CD4-positive, alpha-beta T cell treated with Interleukin-15 for 1 hour (primary cell): ENCODE results near the gene TUBGCP4.
"Not testable (repeated sequence)": the region's sequence is repeated elsewhere in the genome, so short reads cannot be mapped to it uniquely, and the experiment has no call there.

Experiments
- DNase-seq: peaks from one replicate; pipeline ENCODE4 v3.0.0-alpha.2; 2020

The TUBGCP4 gene, protein sequence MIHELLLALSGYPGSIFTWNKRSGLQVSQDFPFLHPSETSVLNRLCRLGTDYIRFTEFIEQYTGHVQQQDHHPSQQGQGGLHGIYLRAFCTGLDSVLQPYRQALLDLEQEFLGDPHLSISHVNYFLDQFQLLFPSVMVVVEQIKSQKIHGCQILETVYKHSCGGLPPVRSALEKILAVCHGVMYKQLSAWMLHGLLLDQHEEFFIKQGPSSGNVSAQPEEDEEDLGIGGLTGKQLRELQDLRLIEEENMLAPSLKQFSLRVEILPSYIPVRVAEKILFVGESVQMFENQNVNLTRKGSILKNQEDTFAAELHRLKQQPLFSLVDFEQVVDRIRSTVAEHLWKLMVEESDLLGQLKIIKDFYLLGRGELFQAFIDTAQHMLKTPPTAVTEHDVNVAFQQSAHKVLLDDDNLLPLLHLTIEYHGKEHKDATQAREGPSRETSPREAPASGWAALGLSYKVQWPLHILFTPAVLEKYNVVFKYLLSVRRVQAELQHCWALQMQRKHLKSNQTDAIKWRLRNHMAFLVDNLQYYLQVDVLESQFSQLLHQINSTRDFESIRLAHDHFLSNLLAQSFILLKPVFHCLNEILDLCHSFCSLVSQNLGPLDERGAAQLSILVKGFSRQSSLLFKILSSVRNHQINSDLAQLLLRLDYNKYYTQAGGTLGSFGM

DNA sequence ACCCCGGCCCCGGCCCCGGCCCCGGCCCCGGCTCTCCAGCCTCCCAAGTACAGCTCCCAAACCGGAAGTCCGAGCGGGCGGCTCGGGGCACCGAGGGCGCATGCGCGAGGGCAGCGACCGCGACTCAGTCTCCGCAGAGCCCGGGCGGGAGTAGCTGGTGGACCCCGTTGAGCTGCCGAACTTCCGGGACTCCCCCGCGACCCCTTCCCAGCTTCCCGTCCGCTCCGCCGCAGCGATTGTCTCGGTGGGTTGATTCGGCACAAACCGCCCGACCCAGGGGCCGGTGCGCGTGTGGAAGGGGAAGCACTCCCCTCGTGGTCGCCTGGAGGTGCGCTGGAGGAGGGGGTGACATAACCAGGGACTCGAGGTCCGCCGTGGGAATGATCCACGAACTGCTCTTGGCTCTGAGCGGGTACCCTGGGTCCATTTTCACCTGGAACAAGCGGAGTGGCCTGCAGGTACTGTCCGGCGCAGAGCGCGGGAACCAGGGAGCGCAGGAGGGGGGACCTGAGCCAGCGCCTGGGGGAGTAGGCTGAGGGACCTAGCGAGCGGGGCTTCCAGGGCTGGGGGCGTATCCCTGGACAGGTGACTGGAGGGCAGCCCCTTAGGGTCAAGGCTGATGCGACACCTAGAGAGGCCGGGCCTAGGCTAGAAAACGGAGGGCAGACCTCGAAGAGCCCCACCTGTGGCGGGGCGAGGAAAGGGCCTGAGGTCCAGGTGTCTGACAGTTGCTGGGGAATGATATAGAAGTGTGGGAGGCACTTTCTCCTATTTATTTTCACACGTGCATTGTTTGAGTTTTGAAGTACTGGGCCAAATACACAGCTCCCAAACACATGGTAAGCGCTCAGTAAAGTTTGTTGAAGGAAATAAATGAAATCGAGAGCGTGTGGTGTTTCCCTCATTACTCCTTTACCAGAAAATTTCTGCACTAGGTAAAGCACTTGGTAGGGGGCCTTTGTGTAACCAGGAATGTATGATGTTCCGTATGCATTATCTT lies at the start of gene TUBGCP4, which contains the start of gene ZSCAN29:
Gene TUBGCP4, plus strand, starts transcription at position 127 of the 1,000 bp plus-strand sequence. Its CDS starts 254 bp downstream, at position 381.
Gene ZSCAN29, minus strand, starts transcription at position 69 of the 1,000 bp plus-strand sequence. CDS start 1,130 bp downstream, outside the sequence.
- DNase-seq, result peak; percentile 80

DNA sequence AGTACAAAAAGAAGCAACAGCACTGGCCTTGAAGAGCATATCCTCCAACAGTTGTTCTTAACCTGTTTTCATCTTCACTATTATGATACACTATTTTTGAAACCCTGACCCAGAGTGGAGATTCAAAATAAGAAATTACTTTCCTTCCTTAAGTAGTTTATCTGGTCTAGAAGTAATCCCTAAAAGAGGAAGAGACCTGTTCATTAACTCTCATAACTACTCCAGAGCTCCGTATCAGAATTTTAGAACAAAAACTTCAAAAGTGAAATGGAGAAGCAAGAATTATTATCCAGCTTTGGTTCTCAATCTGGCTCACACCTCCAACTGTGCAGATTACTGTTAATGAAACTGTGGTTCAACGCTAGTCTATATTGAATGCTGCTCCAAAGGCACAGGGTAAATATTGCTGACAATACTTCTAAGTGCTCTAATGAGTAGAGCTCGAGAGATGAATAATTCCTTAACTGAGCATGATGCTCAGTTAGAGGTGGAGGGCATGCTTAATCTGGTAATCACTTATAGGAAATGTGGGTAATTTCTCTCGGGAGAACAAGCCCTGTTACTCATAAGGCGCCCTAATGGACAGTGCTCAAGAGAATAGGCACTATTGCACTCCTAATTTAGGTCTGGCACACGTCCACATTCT lies 45.7 kb upstream of the TUBGCP4 start:
- DNase-seq, result no peak

DNA sequence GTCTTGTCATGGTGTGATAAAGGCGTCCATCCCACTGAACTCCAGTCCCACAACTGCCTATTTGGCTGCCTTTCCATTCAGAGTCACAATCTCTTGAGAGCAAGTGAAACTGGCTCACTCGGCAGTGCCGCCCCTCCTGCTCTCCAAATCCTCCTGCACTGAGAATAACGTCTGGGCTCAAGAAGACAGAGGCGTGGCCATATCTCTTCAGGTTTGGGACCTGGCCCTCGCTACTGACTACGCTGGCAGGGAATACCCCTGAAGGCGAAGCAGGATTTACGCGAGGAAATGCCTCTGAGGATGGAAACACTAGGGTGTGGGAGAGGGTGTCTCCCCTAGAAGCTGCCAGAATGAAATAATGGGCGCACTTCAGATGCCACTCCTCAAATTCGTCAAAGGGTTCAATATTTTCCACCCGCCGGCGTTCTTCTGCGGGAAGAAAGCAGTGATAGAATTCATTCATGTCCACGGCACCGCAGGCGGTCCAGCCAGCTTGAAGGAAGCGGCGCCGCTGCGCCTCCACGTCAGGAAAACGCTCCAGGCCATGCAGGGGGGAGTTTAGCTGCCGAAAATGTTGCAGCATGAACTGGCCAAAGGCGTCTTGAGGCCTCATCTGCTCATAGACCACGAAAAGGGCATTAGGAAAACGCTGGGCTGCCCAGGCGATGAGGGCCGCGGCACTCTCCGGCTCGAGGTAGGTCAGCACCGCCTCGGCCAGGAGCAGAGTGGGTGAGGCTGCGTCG lies 41.5 kb upstream of the TUBGCP4 start:
- DNase-seq, result no peak

DNA sequence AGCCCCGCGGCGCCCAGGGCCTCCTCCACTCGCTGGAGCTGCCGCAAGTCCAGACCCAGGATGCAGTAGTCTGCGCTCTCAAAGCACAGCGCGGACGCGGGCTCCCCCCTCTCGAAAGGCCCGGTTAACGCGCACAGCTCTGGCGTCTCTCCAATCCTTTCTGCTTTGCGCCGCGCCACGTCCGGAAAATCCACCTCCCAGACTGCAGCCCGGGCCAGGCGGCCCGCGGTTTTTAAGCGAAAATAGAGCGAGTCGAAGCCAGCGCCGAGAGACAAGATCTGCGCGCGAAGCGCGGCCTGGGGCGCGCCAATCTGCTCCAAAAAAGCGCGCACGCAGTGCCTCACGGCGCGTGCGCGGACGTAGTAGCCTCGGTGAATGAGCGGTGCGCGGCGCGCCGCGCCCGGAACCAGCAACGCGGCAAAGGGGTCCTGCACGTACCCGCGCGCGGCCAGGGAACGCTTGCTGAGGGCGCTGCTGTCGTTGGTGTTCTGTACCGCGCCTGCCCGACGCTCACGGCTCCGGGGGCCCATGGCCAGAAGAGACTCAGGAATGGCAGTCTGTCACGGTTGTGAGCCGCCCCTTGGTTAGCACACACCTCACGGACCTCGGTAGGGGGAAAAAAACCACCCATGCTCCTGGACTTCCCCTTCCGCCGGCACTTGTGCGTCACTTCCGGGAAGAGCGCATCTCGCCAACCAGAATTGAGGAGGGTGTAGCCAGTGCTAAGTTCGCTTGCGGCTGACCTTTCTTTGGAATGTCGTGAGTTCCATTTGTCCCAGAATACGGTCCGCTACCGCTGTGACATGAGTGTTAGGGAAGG lies 40.7 kb upstream of the TUBGCP4 start, which contains the start of gene LCMT2:
Gene LCMT2, minus strand, starts transcription at position 614 of the 820 bp plus-strand sequence. Its CDS starts 84 bp downstream, at position 530.
- DNase-seq, result peak; percentile 93

DNA sequence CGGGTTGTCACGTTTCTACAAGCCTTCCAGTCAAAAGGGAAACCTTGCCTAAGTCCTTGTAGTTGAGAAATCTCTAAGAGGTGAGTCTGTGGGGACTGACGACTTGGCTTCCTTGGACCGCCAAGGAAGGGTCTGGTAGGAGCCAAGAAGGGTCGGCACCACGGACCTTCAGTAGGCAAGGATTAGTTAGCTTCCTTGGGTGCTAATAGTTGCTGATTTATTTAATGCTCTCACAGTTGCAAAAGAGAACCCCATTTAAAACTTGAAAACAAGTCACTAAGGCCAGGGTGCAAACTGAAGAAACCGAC lies 40.2 kb upstream of the TUBGCP4 start:
- DNase-seq, result no peak

DNA sequence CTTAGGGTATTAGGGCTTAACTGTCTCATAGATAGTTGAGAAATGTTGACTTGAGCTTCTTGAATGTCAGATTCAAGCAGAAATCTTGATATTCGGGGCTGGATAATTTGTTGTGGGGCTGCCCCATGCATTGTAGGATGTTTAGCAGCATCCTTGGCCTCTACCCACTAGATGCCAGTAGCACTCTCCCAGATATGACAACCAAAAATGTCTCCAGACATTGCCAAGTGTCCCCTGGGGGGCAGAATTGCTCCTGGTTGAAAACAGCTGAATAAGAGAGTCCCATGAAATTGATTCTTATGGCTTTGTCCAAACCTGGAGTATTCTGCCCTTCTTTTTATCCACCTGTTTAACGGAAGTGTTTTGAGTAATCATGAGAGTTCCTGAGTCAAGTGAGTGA lies 24.6 kb upstream of the TUBGCP4 start:
- no peak for DNase-seq

DNA sequence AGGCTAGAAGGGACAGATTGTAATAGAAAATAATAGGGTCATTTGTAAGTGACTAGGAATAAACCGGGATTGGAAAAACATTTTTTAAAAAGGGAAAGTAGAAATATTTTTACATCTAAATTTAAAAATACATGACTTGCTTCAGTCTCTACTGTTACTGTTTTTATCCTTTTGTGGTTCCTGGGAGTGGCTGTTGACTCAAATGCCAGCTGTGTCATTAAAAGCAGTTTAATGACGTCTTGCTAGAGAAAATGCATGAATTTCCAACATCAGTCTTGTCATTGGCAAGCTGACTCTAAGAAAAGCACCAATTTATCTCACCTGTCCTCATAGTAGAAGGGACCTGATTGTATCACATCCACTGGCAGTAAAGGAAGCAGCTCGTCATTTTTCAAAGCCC lies 23.8 kb upstream of the TUBGCP4 start:
- DNase-seq, result no peak

DNA sequence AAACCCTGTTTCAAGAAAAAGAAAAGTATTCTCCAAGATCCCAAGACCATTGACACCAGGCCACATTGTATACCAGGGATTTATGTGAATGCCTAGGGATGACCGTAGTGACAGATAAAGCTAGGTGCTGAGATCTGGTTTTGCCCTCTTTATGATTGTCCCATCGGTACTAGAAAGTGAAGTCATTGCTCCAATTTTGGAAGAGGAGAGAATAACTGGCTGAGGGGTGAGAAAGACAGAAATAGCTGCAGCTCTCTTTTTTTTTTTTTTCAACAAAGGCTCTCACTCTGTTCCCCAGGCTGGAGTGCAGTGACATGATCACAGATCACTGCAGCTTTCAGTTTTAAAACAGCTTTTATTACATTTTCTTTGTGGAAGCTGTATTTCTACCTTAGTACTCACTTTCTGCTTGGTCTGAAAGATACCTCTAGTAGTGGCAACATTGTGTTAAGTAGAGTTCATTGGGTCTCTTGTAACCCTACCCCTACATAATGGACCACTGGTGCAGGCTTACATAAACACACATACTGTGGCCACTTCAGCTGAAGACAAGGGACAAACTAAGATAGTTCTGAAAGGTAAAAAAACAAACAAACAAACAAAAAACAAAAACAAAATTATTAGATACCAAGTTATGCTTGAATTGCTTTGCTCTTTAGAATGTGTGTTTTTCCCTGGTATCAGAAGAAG lies 18.1 kb upstream of the TUBGCP4 start:
- no peak for DNase-seq

DNA sequence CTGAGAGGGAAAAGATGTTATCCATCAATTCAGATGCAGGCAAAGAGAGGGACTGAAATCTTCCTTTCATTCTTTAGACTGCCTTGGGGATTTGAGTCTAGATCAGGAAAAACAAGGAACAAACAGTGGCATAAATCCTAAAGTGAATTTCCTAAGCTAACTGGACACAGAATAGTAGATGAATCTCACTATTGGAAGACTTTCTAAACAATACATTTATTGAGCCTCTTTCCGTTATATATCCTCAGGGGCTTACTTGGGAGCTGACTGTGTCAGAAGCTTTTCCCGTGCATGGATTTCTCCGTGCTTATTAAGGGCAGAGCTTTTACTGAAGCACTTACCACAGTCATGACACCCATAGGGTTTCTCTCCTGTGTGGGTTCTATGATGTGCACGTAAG lies 10.1 kb upstream of the TUBGCP4 start:
- DNase-seq, result no peak

DNA sequence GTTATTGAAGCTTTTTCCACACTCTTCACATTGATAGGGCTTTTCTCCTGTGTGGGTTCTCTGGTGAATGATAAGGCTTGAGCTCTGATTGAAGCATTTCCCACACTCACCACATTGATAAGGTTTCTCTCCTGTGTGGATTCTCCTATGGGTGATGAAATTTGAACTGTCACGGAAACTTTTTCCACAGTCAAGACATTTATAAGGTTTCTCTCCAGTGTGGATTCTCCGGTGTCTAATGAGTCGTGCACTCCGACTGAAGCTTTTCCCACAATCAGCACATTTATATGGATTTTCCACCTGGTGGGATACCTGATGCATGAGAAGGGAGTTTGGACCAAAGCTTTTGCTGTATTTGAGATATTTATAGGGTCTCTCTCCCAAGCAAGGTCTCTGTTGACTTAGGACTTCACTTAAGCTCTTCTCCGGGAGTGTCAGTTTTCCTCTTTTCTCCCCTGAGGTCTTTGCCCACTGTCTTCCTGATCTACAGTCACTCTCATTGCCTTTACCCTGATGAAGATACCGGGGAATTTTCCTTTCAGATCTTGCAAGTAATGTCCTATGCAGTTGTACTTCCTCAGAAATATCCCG lies 9.5 kb upstream of the TUBGCP4 start:
- no peak for DNase-seq

DNA sequence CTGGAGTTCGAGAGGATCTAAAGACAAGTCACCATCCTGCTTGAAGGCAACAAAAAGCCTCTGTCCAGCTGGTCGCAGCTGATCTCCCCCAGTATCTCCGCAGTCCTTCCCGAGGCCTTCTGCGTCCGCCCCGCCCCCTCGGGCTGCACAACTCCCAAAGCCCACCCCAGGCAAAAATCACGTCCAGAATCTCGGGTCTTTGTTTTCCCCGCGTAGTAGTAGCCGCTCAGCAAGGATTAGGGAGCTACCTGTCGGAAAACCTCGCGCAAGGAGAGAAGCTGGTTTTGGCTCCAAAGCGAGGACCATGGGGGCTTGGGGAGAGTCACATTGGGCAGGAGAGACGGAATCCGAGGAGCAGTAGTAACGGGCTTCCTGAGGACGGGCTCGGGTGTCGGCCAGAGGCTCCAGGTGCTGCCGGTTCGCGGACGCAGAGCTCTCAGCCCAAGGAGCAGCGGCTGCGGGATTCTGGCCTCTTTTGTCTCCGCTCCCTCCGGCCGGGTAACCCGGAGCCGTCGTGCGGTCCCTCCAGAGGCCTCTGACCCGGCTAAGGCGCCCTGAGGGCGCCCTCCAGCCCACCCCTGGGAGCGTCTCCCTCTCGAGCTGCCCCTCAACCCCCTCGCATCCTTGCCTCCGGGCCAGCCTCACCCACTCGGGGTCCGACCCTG lies 459 bp upstream of the TUBGCP4 start:
- DNase-seq, result no peak

DNA sequence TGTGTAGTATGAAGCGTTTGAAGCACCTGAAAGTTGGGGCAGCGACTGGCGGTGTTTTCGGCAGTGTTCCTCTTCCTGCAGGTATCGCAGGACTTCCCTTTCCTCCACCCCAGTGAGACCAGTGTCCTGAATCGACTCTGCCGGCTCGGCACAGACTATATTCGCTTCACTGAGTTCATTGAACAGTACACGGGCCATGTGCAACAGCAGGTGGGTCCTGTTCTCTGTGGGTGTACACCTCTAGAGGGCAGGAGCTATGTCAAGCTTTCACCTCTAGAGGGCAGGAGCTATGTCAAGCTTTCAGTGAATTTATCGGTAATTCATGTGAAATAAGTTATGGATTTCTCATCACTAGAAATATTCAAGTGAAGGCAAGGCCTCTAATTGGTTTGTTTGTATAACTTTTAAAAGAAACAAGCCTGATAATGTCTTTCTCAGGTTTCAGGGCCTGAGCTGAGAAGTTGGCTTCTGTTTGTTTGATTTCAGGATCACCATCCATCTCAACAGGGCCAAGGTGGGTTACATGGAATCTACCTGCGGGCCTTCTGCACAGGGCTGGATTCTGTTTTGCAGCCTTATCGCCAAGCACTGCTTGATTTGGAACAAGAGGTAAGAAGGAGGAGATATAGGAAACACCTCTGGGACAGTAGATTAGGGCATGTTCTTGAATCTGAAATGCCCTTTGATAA lies 5.3 kb downstream of the TUBGCP4 start:
- peak; percentile 18 for DNase-seq

DNA sequence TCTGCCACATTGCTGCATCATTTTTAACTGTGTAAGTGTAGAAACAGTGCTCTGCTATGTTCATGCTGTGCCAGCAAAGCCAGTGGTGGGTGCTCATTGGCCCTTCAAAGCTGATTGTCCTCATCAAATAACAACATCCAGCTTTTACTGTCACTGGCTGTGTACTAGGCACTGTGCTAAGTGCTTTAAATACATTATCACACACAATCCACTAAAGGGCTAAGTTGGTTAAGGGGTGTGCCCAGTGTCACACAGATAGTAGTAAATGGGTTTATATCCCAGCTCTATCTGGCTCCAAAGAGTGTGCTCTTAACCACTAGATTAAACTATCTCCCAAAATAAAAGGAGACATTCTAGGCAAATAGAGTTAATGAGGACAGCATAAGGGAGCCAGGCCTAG lies 7.7 kb downstream of the TUBGCP4 start:
- no peak for DNase-seq

DNA sequence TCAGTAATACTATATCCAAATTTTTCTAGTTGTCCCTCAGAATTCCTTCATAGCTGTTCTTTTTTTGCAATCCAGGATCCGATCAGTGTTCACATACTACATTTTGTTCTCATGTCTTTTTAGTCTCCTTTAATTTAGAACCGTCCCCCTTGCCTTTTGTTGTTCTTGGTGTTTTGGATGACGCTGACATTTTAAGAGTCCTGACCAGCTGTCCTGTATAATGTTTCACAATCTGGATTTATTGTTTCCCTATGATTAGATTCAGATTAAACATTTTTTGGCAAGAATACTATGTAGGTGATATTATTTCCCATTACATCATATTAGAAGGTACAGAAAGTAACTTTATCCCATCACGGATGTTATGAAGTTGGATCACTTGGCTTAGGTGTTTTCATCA lies 11.4 kb downstream of the TUBGCP4 start:
- DNase-seq, result no peak

DNA sequence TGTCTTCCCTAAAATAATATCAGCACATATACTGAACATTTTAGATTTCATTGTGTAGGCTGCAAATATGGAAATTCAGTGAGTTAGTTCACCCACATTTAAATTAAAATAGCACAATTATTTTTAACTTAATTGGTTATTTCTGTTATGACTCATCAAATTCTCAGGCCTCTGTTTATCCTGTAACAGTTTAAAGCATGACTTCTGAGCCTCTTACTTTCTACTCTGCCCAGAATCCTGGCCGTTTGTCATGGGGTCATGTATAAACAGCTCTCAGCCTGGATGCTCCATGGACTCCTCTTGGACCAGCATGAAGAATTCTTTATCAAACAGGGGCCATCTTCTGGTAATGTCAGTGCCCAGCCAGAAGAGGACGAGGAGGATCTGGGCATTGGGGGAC lies 12.2 kb downstream of the TUBGCP4 start:
- DNase-seq, result no peak

DNA sequence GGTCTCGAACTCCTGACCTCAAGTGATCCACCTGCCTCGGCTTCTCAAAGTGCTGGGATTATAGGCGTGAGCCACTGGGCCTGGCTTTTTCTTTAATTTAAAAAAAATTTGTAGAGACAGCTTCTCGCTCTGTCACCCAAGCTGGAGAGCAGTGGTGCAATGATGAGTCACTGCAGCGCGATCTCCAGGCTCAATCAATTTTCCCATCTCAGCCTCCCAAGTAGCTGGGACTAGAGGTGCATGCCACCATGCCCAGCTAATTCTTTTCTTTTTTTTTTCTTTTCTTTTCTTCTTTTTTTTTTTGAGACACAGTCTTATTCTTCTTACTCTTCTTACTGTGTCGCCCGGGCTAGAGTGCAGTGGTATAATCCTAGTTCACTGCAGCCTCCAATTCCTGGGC lies 19.8 kb downstream of the TUBGCP4 start:
- no peak for DNase-seq

DNA sequence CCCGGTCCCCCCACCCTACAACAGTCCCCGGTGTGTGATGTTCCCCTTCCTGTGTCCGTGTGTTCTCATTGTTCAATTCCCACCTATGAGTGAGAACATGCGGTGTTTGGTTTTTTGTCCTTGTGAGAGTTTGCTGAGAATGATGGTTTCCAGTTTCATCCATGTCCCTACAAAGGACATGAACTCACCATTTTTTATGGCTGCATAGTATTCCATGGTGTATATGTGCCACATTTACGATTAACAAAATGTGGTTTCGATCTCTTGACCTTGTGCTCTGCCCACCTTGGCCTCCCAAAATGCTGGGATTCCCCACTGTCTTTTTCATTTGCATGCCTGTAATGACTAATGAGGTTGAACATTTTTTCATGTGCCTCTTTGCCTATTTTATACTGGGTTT lies 22.7 kb downstream of the TUBGCP4 start:
- not testable (repeated sequence) for DNase-seq

DNA sequence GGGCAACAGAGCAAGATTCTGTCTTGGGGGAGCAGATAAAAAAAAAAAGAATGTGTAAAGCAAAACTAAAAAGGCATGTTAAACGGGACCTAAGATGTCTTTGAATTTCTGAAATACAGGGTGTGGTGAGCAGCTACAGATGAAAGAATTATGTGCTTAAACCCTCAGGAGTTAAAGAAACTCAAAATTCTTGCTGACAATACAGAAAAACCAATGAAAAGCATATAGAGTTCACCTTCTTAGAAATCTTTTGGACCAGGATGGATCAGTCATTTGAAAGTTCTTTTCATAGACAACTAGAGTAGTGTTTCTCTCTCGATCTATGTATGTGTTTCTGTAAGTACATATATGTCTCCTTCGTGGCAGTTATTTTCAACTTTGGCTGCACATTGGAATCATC lies 31.4 kb downstream of the TUBGCP4 start:
- no peak for DNase-seq

DNA sequence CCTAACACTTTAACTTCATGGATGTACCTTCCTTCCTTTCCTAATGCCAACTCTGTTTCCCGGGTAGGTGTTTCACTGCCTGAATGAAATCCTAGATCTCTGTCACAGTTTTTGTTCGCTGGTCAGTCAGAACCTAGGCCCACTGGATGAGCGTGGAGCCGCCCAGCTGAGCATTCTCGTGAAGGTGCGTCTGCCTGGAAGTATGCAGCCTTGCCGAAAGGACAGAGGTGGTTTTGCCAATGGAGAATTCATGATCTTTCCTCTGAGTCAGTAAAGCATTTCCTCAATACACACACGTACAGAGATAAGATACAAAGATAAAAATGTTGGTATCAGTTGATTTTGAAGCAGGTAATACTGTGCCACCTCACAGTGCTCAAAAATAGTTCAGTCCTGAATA lies 32.7 kb downstream of the TUBGCP4 start:
- DNase-seq, result no peak
